GM11168 (cell line): ENCODE data around the gene TSEN2.

ENCODE experiments used
- in situ Hi-C: fragments of 300-500 bp; cut with MboI; formaldehyde crosslinking; loops from one replicate; pipeline ENCODE4 v1.12.0; 2022; ENCODE audit warnings: low sequenced_read_pairs; ENCODE audit not compliant: unreplicated experiment

Gene TSEN2

DNA sequence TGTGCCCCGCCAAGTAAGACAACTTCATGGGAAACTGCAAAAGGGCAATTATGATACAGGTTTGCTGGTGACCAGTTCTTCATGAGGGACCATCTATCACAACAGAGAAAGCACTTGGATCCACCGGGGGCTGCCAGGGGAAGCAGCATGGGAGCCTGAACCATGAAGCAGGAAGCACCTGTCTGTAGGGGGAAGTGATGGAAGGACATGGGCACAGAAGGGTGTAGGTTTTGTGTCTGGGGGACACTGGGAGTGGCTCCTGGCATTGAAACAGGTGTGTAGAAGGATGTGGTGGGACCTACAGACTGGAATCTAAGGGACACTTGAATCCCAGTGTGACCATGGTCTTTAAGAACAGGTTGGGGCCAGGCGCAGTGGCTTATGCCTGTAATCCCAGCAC, 95.2 kb downstream of the TSEN2 start:
- in situ Hi-C loops: no loop called here

DNA sequence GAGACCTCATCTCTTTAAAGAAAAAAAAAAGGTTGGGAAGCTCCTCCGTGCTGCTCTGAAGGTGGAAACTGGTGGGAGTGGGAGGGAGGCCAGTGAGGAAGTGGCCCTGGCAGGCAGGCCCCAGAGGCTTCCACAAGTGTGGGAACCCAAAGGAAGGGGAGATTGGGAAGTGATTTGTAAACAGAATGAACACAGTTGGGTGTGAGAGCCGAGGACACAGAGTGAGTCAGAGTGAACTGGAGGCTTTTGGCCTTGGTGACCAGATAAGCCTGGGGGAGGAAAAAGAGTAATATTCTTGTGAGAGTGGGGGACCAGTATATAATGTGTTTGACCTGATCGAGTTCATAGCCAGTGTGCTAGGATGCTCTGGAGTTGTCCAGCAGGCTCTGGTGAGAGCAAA, 95.6 kb downstream of the TSEN2 start:
- in situ Hi-C loops: no loop called here

DNA sequence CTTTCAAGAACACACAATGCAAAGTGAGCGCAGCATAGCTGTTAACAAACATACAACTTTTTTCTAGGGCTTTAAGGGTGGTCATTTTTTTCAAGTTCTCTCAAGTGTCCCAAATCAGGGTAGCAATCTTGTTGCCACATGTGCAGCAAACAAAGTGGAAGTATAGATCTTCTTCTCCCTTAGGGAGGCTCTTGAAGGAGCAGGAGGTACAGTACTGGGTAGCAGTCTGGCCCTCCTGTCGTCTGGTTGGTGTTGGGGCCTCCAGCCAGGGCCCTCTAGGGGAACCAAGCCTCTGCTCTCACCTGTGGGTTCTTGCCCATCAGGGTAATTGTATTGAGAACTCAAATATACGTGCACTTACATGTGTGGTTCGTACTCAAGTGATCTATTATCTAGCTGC, 98.5 kb downstream of the TSEN2 start:
- in situ Hi-C loops: no loop called here
